GM10847 (cell line): ENCODE results near the gene OR4N5.

ENCODE experiments used
- POLR2A ChIP-seq: IDR thresholded peaks from 2 replicates; pipeline ENCODE4 v1.6.1; 2011; ENCODE audit not compliant: insufficient read length; ENCODE audit errors: extremely low read depth

The OR4N5 gene

GRCh38 chr14:20194101-20194500 lies 55.5 kb downstream of the OR4N5 start:
- TF ChIP-seq POLR2A, result no peak
